K562 (cell line): Measurements from ENCODE around the gene CTDSPL. TPM values are rescaled to one million over a fixed set of nuclear protein-coding genes. Genes with fewer than 3 reads are reported as not detected.

Experiments used
- HMG20A ChIP-seq: fragments of 450-650 bp; formaldehyde crosslinking; conservative IDR thresholded peaks from 2 replicates; pipeline ENCODE4 v1.4.0; 2020; ENCODE audit warnings: mild to moderate bottlenecking, mixed read lengths
- MITF ChIP-seq: IDR thresholded peaks from 2 replicates; pipeline ENCODE4 v1.6.1; 2014; ENCODE audit warnings: antibody characterized with exemption
- PKNOX1 ChIP-seq: fragments of 450-650 bp; IDR thresholded peaks from 2 replicates; pipeline ENCODE4 v1.6.1; 2016
- PPARD ChIP-seq: fragments of 250-450 bp; sonication (Bioruptor Pico); IDR thresholded peaks from 2 replicates; pipeline ENCODE4 v1.8.0; 2022; ENCODE audit warnings: inconsistent platforms, mild to moderate bottlenecking, moderate library complexity
- PYGO2 ChIP-seq: fragments of 450-650 bp; IDR thresholded peaks from 2 replicates; pipeline ENCODE4 v1.6.1; 2016; ENCODE audit warnings: mild to moderate bottlenecking, missing genetic modification characterization, moderate library complexity, missing compliant biosample characterization
- RAD51 ChIP-seq: fragments of 450-650 bp; IDR thresholded peaks from 2 replicates; pipeline ENCODE4 v1.7.1; 2016; ENCODE audit warnings: low read depth, mild to moderate bottlenecking, borderline replicate concordance
- RCOR1 ChIP-seq, 2 experiments: IDR thresholded peaks; 2 replicates each; pipeline ENCODE4 v1.6.1; 2012; ENCODE audit warnings: low read depth in 2 of 2, low read length in 2 of 2, borderline replicate concordance in 1 of 2, improper control_type of control experiment in 1 of 2
- REST ChIP-seq, 2 experiments: fragments of 450-650 bp; formaldehyde crosslinking in 1 of 2; IDR thresholded peaks; 2 replicates each; pipeline versions ENCODE4 v1.4.0 to v1.6.1; 2014 to 2020; ENCODE audit warnings: mild to moderate bottlenecking in 2 of 2, borderline replicate concordance in 1 of 2, low read depth in 1 of 2
- TRIM24 ChIP-seq, 2 experiments: fragments of 450-650 bp; IDR thresholded peaks; 2 replicates each; pipeline ENCODE4 v1.6.1; 2016
- TSHZ1 ChIP-seq: fragments of 250-450 bp; sonication (Bioruptor Pico); IDR thresholded peaks from 2 replicates; pipeline ENCODE4 v1.4.0; 2020; ENCODE audit warnings: mild to moderate bottlenecking, moderate library complexity
- polyA plus RNA-seq, 8 experiments: library from polyadenylated mRNA; depleted of rRNA in 4 of 8; stranded (reverse) in 5 of 8; unstranded in 3 of 8; fragments of >200 nt; fragmentation: Nextera tagmentation in 2 of 8; fragmentation: Illumina TruSeq in 1 of 8; extraction: Ambion mirVana in 2 of 8; extraction: Trizol in 1 of 8; gene quantifications; 2 replicates each; pipeline versions ENCODE4 v1.2.1 to v1.2.3, GENCODE V29; 2011 to 2014; ENCODE audit warnings: inconsistent platforms in 1 of 8, missing spikeins in 1 of 8
- total RNA-seq, 7 experiments: library from RNA; depleted of rRNA in 6 of 7; stranded (reverse); fragments of >200 nt in 6 of 7; fragmentation: Illumina TruSeq in 2 of 7; extraction: Trizol in 2 of 7; gene quantifications; 2 replicates each; pipeline versions ENCODE4 v1.2.1 to v1.2.3, GENCODE V29; 2011 to 2021; ENCODE audit warnings: low replicate concordance in 1 of 7

Gene CTDSPL
- total and polyA plus RNA-seq, 9 of the 15 experiments (the other 6 are each of a cell fraction or from before 2014, with no cell fraction given): 5.1 to 19.3 (median 11.3) TPM

GRCh38 chr3:37996785-37997301 is 135.2 kb downstream of the CTDSPL start (continued):
- TF ChIP-seq REST (IDR thresholded peaks at IDR 0.05; ENCODE audit: borderline replicate concordance): peak; percentile 92
- no peak for TF ChIP-seq REST (CRISPR knock-in tag; IDR thresholded peaks at IDR 0.05; ENCODE audit: low read depth)
- no peak for TF ChIP-seq PYGO2 (tag)
- peak in 1 of 2 experiments; percentile 89; a peak in 2 of 4 replicates for TF ChIP-seq RCOR1 (IDR thresholded peaks at IDR 0.05; ENCODE audit: borderline replicate concordance in 1 of 2, low read depth in 2 of 2, low read length in 2 of 2)
- peak; percentile 77 for TF ChIP-seq PKNOX1
- no peak for TF ChIP-seq HMG20A (CRISPR knock-in tag)
- TF ChIP-seq PPARD (CRISPR knock-in tag): no peak
- TF ChIP-seq TSHZ1 (CRISPR knock-in tag): no peak
- peak; percentile 99 for TF ChIP-seq MITF
- peak; percentile 30 to 55; a peak in 1 of 4 replicates for TF ChIP-seq TRIM24 (IDR thresholded peaks at IDR 0.05)
- TF ChIP-seq RAD51: peak; percentile 97
